HG02981 (cell line): ENCODE results near the gene KL.

ENCODE experiments used
- ATAC-seq: cut with Tn5 transposase; IDR thresholded peaks from one replicate; pipeline ENCODE4 v1.9.1; 2021; ENCODE audit warnings: mild to moderate bottlenecking, moderate library complexity; ENCODE audit not compliant: unreplicated experiment

Gene KL

DNA sequence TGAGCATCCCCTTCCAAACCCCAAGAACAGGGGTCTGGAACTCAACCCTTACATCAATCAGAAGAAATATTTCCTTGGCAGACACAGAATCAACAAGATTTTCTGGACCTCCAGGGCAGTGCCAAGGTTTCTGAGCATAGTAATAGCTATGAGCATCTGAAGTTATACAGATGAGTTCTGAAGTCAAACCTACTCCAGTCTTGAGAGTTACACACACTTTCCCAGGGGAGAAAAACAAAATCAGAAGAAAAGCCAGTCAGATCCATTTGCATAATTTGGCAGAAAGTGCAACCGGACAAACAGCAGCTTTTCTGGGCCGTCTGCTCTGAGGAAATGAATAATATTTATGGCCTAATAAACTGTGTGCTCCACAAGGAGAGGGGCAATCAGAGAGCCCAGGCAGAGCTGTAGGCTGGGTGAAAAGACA, 93.1 kb downstream of the KL start:
- no peak for ATAC-seq

DNA sequence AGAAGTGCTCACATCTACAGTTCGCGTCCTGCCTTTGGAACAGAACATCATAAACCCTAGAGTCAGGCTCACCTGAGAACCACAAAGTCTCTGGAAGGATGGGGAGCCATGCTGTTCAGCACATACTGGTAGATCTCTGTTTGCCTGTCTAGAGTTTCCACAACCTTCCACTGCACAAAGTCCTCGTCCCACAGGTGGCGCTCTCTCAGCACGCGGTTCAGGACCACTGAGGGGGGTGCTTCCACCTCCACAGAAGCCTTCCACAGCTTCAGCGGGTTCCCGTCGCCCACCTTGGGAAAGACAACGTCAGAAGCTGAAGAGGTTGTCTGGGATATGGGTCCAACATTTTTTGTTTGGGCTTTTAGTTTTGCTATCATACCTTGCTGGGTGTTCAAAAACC, 93.6 kb downstream of the KL start:
- ATAC-seq, result no peak

DNA sequence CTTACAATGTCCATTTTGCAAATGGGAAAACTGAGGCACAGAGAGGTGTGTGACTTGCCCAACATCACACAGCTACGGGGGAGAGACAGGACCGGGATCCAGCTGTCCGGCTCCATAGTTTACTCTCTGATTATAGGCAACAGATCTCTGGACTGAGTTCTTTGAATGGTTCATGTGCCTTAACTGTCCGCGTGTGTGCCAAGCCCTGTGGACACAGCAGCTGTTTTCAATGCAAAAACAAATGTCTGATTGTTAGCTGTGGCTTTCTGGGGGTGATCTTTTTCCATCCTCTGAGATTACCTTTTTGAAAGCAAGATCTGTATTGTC, 94.1 kb downstream of the KL start:
- ATAC-seq, result no peak

DNA sequence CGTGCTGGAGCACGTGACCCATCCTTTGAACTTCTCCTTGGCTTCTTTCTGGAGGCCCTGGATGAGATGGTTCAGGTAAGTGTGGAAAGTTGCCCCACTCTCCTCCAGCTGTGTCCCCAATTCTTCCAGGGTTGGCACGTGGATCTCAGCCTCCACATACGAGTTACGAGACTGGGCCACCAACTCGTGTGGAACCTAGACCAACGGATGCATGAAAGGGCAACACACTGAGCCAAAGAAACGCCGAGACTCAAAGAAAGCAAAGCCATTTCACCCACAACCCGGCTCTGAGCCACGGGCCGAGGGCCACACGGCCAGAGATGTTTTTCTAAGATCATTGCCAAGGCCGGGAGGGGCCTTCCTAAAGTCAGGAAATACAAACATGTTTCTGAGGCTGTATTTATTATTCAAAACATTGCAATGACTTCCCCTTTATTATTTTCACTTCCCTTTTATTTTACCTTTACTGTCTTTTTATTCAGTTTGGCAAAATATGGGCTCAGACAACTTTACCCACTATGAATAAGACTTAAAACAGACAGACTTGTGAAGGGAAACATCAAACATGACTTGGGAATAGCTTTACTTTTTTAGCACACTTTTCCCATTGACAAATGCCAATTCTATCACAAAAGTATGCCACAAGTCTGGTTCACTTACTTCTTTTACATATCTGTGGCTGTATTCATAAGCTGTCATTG, 94.6 kb downstream of the KL start:
- ATAC-seq, result peak; percentile 56

DNA sequence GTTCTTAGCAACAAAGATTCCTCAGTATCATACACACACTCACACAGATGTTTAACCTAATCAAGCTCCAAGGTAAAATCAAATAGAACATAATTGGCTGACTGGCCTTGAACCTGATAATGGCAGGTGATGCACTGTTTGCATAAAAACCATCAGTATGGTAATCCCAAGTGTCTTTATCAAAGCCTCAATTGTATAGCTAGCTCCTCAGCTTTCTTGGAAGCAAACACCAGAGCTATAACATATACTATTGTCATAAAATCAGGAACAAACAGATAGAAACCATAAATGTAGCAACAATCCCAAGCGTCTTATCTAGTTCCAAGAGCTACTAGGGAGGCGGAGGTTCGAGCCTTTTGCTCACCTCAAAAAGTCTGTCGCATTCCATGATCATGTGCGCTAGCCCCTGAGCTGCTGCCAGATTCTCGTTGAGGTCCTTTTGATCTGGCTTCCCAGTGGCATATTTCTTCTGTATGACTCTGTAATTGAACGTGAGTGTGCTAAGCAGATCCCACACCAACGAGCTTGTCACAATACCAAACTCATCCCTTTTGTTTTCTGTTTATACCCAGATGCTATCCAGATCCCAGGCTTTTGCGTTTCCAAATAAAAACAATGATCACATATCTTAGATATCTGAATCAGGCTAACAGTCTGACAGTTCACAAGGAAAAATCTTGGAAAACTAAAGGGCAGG, 95.3 kb downstream of the KL start:
- ATAC-seq, result peak; percentile 20

DNA sequence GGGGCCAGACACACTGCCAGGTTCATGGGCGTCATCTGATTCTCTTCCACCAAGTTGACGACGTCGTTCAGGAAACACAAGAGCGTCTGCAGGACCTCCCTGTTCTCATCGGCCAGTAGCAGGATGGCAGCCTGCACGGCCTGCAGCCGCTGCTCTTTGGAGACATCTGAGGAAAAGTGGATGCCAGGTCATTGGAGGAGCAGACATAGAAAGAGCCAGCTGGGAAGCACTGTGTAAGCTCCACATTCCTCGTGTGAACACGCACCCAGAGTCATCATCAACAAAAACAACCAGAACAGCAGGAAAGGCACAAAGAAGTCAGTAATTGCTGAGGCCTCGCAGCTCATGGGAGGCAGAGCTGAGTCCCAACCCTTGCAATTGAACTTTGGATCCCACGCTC, 96.5 kb downstream of the KL start:
- ATAC-seq, result no peak

DNA sequence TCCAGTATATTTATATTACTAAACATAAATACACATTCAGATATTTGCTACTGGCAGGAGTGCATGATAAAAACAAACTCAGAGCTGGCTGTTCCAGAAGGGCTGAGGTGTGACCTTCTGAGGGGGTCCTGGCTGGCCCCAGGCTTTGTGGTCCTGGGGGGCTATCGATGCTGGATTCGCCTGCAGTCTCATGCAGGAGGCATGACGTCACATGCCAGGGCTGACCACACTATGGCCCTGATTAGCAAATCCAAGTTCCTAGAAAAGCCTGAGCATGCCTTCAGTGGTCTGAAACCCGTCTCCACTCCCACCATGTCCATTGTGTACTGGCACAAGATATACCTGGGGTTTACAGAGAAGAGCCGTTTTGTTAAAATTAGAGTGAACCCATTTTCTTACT, 97.9 kb downstream of the KL start:
- no peak for ATAC-seq

DNA sequence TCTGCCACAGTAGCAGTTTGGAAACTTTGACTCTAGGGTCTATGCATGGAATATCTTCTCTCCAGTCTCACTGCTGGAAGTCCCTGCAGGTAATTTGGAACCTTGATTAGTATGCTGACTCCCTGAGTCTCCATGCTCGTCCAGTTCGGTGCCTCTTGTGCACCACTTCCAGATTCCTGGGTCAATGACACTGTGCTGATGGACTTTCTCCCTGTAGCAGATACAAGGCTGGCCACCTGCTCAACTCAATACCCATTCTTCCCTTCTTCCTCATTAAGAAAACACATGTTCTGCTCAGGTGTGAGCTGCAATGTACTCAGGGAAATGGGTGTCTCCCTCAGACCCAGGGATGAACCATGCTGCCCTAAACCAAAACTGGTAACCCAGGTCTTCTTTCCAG, 99.1 kb downstream of the KL start:
- no peak for ATAC-seq
